KOPT-K1 (cell line): ENCODE measurements around the gene SETD3.

ENCODE experiments used
- H3K27ac ChIP-seq: fragments of 200-600 bp; sonication (generic); 2 replicates; pipeline ENCODE4 v1.5.1; 2016; ENCODE audit warnings: antibody characterized with exemption, mild to moderate bottlenecking, low read depth, low read length; ENCODE audit not compliant: poor library complexity, severe bottlenecking
- H3K36me3 ChIP-seq: fragments of 200-600 bp; sonication (generic); 2 replicates; pipeline ENCODE4 v1.5.1; 2017; ENCODE audit warnings: antibody characterized with exemption, mild to moderate bottlenecking, low read length, moderate library complexity; ENCODE audit not compliant: insufficient read depth
- H3K9me3 ChIP-seq: fragments of 200-600 bp; sonication (generic); 2 replicates; pipeline ENCODE4 v1.5.1; 2017; ENCODE audit warnings: antibody characterized with exemption, low read length, mild to moderate bottlenecking; ENCODE audit not compliant: insufficient read depth, poor library complexity, severe bottlenecking

The SETD3 gene

DNA sequence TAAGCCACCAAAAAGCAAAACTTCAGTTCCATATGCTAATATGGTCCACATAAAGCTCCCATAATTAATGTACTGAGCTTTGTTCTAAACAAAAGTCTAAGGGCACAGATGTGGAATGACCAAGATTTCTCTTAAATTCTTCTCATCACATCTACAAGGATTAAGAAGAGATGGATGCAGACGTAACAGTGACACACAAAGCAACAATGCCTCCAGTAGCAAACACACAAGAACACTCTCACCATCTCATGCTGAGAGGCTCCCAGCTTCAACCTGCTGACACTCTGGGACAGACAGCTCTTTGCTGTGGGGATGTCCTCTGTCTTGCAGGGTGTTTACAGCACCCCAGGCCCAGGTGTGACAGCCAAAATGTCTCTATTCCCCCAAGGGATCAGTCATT lies 48.2 kb downstream of the SETD3 start:
- Histone ChIP-seq H3K36me3 (peaks cover 91% of the 10 kb centered on the region), H3K9me3 (peaks cover 19% of the 10 kb centered on the region), H3K27ac (no peak overlapping the region)

DNA sequence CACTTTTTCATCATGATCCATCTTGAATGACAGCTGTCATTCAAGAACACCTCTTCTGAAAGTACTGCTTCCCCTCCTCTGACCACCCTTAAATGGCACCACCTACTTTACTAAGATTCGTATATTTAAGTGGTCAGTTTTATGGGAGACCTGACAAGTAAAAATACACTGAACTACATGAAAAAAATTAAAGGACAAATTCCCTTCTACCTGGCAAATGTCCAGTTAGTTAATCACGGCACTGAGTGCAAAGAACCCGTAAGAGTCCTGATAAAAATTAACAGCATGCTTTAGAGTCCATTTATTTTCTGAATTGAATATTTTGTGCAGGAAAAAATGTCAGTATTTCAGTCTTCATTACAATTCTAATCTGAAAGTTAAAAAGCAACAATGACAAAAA lies 48.7 kb downstream of the SETD3 start:
- H3K9me3 ChIP-seq, result peaks cover 19% of the 10 kb centered on the region
- no peak overlapping the region for H3K27ac ChIP-seq
- H3K36me3 ChIP-seq, result peaks cover 89% of the 10 kb centered on the region

DNA sequence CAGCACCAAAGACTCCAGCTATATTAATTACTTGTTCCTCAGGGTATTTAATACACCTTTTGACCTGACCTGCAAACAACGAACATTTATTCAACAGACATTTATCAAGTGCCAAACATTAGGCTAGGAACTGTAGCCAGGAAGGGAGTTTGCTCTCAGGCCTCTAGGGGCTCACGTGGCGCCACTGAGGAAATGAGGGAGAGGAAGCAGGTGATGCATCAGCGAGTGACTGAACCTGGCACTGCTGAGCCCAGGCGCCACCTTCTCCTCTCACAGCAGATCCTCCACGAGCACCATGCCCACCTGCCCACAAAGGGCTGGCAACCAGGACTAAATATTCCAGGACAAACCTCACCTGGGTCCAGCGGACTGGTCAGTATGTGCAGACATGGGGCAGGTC lies 50.2 kb downstream of the SETD3 start:
- no peak overlapping the region for H3K27ac ChIP-seq
- peaks cover 84% of the 10 kb centered on the region for H3K36me3 ChIP-seq
- H3K9me3 ChIP-seq, result peaks cover 19% of the 10 kb centered on the region

DNA sequence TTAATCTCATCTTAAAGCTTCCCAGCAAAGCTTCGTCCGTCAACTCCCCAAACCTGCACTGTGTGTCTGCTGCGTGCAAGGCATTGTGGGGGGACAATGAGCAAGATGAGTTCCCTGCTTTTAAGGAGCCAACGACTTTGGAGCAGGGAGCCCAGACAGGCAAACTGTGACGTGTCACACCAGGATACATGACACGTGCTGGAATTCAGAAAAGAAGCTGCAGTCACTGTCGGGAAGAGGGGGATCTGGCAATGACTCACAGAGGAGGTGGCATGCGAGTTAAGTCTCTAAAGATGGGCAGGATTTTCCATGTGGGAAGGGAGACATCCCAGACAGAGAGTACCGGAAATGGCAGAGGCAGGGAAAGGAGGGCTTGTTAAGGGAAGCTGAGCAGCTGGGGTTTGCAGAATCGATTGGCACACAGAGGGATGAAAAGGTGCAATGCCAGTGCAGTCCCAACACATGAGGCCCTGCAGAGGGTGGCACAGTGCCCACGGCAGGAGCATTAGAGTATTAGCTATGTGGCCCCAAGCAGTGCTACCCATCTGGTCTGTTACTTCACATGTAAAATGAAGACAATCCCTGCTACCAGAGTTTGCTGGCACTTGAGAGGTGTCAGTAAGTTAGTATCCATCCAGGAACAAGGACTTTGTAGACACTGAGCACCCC lies 52.9 kb downstream of the SETD3 start:
- peaks cover 19% of the 10 kb centered on the region for H3K9me3 ChIP-seq
- H3K27ac ChIP-seq, result no peak overlapping the region
- H3K36me3 ChIP-seq, result peaks cover 74% of the 10 kb centered on the region

DNA sequence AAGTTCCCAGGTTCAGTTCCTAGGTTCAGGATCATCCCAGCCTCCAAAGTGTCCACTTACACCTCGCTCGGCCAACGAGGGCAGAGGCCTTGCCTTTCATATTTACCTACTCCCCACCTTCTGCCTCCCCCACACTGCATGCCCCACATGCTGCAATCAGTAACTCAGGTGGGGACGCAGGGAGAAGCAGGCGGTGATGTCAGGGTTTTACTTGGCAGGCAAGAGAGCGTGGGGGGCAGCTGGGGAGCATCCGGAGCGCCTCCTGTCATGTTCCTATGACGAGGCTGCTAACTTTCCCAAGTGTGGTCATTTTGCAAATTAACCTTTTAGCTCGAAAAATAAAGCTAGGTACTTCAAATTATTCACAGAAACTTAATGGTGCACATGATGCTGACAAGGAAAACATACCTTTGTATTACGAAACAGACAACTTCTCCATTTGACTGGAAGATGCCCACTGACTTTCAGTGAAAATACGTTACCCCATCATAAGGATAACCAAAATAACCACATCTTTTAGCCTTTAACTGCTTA lies 53.8 kb downstream of the SETD3 start:
- Histone ChIP-seq H3K9me3 (peaks cover 19% of the 10 kb centered on the region), H3K36me3 (peaks cover 65% of the 10 kb centered on the region), H3K27ac (no peak overlapping the region)

DNA sequence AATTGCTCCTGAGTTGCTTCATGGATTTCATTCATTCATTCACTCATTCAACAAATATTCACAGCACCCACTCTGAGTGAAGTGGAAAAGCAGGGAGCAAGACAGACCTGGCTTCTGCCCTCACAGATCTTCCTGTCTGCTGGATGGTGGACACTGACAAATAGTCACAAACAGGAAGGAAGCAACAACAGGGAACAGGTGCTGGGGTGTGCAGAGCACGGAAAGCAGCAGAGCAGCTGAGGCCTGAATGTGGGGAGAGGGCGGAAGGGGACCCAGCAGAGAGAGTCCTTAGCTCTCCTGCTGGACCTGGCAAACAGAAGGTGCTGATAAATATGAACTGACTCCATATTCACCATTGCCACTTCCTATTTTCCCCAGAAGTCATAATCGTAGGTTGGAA lies 54.4 kb downstream of the SETD3 start:
- H3K36me3 ChIP-seq, result peaks cover 59% of the 10 kb centered on the region
- H3K27ac ChIP-seq, result no peak overlapping the region

DNA sequence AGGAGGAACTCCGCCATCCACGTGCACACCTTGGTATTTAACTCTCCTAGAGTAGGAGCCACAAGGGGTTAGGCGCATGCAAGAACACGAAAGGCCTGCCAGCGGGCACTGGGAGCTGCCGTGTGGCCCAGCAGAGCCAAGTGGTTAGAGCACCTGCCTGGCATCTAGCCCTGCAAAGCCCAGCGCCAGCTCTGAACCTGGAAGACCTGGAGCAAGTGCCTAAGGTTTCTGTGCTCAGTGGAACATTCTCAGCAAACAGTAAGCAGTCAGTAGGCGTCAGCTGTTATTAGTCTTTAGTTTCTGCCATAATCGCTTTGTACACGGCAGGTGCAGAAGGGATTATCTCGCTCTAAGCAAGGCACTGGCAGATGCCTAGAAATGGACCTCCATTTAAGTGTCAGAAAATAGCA lies 55.4 kb downstream of the SETD3 start:
- peaks cover 53% of the 10 kb centered on the region for H3K36me3 ChIP-seq
- H3K9me3 ChIP-seq, result peaks cover 19% of the 10 kb centered on the region
- no peak overlapping the region for H3K27ac ChIP-seq

More for the DNA sequence above, 54.4 kb downstream of the SETD3 start:
- peaks cover 19% of the 10 kb centered on the region for H3K9me3 ChIP-seq

DNA sequence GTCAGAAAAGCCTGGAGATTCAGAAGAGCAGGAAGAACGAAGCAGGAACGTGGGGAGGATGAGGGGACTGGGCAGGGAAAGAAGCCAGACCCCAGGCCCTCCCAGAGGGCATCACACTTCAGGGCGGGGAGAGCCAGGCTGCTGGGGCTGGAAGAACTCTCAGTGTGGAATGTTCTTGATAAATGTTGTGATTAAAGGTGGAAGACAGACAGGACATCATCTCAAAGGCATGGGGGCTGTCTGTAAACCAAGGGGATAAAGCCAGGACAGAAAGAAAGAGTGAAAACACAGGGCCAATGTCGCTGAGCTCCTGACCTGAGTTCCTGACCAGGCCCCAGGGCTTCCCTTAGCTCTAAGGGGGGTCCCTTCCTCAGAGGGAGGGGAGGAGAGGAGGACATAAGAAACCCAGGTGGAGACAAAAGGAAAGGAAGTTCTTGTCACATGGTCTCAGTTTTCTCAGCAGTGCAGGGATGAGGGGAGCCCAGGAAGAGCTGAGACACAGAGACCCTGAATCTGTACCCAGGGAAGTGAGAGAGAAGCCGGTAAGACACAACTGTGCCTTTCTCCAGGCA lies 56.3 kb downstream of the SETD3 start:
- H3K36me3 ChIP-seq, result peaks cover 44% of the 10 kb centered on the region
- no peak overlapping the region for H3K27ac ChIP-seq
- H3K9me3 ChIP-seq, result peaks cover 11% of the 10 kb centered on the region

DNA sequence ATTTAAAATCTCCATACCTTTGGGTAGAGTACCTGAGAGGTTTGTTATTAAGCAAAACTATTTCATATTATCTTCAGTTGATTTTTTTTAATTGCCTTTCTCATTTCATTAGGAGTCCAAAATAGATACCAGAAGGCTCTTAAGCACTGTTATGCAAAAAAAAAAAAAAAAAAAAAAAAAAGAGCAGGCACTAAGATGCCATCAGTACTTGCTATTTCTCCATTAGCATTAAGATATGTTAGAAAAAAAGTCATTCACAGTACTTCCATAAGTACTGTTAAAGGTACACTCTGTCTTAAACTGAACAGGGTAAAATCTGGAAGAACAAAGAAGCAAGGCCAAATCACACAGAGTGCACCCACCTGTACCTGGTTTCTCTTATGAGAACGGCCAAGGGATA lies 57.2 kb downstream of the SETD3 start:
- H3K27ac ChIP-seq, result no peak overlapping the region
- H3K9me3 ChIP-seq, result peaks cover 2% of the 10 kb centered on the region
- H3K36me3 ChIP-seq, result peaks cover 36% of the 10 kb centered on the region

DNA sequence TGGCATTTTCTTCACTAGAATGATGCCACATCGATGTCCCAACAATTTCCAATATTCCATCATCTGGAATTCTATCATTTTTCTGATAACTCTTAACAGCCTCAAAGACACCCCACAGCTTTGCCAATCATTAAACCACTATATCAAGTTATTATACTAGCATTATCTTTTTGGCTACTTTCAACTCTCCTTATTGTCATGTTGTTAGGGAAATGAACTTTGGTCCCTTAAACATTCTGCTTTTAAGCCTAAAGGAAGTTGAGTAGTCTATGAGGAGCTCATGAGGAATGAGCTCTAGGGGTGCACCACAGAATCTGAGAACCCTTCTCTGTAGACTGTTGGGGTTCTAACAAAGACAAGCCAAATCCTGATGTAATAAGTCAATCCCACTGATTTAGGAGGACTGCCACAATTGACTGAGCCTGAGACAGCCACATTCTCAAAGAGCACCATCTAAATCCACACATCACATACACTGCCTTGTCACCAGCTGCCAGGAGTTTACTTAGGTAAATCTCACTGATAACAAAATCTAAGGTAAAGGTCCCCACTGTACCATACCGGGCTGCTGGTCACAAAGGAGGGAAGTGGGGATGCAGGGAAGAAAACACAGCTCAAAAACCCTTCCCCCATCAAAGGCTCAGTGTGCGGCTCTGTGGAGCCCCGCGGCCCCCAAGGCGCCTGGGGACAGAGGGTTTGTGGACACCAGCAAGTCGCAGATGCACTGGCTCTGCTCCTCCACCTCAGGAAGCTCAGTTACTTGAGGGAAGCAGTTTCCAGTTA lies 58.2 kb downstream of the SETD3 start:
- Histone ChIP-seq H3K36me3 (peaks cover 29% of the 10 kb centered on the region), H3K27ac (no peak overlapping the region), H3K9me3 (no peaks in the 10 kb centered on the region)

DNA sequence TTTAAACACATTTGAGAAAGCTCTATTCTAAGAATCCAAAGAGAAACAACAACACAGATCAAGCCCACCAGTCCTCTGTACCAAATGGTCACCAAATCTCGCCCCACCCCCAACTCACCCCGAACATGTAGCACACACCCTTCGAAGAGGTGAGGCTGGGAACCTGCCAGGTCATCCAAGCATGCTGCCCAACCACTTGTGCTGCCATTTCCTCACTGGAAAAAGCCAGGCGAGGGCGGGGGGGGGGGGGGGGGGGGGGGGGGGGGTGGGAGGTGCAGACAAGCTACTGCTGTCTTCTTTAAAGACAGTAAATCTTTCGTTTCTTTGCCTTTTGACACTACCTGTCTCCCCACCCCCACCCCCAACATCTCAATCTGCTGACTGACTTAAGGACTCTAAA lies 59.9 kb downstream of the SETD3 start:
- Histone ChIP-seq H3K27ac (no peak overlapping the region), H3K36me3 (peaks cover 17% of the 10 kb centered on the region), H3K9me3 (no peaks in the 10 kb centered on the region)

DNA sequence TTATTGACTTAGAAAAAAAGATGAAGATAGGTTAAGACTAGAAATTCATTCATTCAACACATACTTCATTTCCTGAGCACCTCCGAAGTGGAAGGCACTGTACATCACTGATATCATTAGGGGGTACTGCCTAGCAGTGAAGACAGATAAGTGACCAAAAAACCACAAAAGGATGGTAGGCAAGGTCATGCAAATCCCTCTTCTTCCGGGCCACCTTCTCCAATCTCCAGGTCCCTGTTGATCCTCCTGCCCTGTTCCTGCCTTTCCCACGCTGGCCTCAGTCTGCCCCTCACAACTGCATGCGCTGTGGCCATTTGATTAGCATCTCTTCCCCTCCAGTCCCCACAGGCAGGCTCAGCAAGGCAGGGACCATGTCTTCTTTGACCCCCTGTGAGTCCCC lies 60.8 kb downstream of the SETD3 start:
- peaks cover 17% of the 10 kb centered on the region for H3K36me3 ChIP-seq
- H3K9me3 ChIP-seq, result no peaks in the 10 kb centered on the region
- H3K27ac ChIP-seq, result no peak overlapping the region

DNA sequence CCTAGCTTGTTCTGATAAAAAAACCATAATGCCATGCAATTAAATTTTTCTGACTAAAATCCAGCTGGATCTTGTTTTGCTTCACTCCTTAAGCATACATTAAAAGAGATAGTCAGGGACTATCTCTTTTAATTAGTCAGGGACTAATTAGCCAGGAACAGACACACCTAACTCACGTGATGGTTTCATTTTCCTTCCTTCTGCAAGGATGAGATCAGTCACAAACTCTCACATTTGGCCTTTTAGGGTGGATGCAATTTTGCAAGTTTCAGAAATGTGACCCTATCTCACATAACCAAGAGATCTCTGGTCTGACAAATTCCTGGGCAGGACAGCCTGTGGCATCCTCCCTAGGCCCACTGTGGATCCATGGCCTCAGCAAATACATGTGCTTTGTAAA lies 62.4 kb downstream of the SETD3 start:
- Histone ChIP-seq H3K27ac (no peak overlapping the region), H3K9me3 (no peaks in the 10 kb centered on the region), H3K36me3 (peaks cover 22% of the 10 kb centered on the region)

DNA sequence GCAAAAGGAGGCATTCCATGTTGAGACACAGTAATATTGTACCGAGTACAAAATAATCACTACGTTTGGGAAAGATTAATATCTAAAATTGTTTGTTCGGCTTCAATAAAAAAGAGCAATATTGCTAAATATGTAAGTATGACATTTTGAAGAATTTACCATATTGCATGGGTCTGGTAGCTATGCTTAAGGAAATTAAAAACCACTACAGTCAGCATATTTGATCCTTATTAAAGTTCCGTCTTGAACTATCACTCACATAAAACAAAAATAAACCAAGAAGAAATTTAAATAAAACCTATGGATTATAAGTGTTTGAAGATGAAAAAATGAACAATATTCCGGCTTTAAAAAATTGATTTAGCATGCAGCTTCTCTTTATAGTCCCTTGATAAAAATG lies 63.8 kb downstream of the SETD3 start:
- H3K9me3 ChIP-seq, result no peaks in the 10 kb centered on the region
- H3K36me3 ChIP-seq, result peaks cover 36% of the 10 kb centered on the region
- H3K27ac ChIP-seq, result no peak overlapping the region

DNA sequence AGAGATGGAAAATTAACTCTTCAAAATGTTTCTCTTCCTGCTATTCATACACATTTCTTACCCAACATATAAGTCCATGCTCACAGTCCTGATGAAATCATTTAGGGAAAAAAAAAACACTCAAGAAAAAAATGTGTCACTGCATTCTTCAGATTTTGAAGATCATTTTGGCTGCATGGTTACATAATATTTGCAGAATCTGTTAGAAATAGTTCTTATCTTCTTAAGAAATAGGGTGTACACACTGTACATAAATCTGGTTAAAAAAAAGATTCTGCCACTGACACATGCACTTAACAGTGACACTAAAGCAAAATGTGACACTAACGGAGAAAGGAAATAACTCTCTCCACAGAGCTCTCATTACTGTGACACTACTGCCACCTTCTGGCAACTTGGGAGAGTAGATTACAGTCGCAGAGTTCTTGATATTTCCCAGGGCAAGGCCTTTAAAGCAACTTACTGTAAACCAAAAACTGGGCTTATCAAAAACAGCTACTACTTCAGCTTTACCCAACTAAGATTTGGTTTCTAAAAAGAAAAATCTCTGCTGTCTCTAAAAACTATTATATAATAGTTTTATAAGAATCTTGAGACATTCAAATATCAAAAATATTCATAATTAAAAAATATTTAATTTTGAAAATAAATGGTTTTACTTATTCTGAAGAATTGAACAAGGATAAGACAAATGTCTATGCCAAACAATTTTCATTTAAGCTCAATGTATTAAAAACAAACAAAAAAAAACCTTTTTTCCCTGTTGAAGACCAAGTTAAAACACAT lies 65.0 kb downstream of the SETD3 start:
- Histone ChIP-seq H3K36me3 (peaks cover 44% of the 10 kb centered on the region), H3K27ac (no peak overlapping the region), H3K9me3 (no peaks in the 10 kb centered on the region)
